ENCODE results near the gene ITGAD. TPM values are rescaled to one million over a fixed set of nuclear protein-coding genes. Genes with fewer than 3 reads are reported as not detected.

Gene ITGAD
- total and polyA plus RNA-seq, 2 of the 8 experiments (the other 6 are each of a cell fraction or from before 2014, with no cell fraction given): 0.06 TPM; not detected in 1

GRCh38 chr16:31404353-31405064 lies 11.4 kb downstream of the ITGAD start:
- H3K9me3 ChIP-seq (ENCODE audit: insufficient read depth in 2 of 2, low read depth in 1 of 2, low read length in 1 of 2): no peaks in the 10 kb centered on the region
- WGBS, 2 experiments (ENCODE audit: extremely low coverage in 1 of 2, insufficient coverage in 1 of 2, insufficient read length in 1 of 2, insufficient replicate concordance in 2 of 2, low coverage in 1 of 2, low lambda C conversion rate in 2 of 2, missing lambda C conversion rate in 1 of 2): 83% methylated on average over 8 of the region's 9 CpGs; no CpG with 5 or more reads in 1 of the 2 experiments
- no peak overlapping the region for H3K4me3 ChIP-seq (ENCODE audit: extremely low read depth in 1 of 4, insufficient read depth in 2 of 4, low read depth in 3 of 4, low read length in 4 of 4)
- no peak overlapping the region for H3K23ac ChIP-seq (ENCODE audit: insufficient read length)
- H2BK15ac ChIP-seq (ENCODE audit: low read length): no peak overlapping the region
- H4K20me1 ChIP-seq (replicated peaks in 1 of 2; ENCODE audit: control insufficient read depth in 1 of 2, insufficient read depth in 2 of 2, low read length in 2 of 2): no peaks in the 10 kb centered on the region
- no peaks in the 10 kb centered on the region for H3K79me2 ChIP-seq (ENCODE audit: control insufficient read depth in 1 of 2, insufficient read depth in 2 of 2, low read length in 2 of 2)
- H2BK20ac ChIP-seq (ENCODE audit: low read length): no peak overlapping the region
- H3K14ac ChIP-seq (ENCODE audit: insufficient read length): no peak overlapping the region
- H3K27me3 ChIP-seq (replicated peaks in 1 of 4; ENCODE audit: control insufficient read depth in 3 of 4, extremely low read depth in 1 of 4, insufficient read depth in 3 of 4, low read length in 3 of 4): no peaks in the 10 kb centered on the region
- CTCF ChIA-PET (ENCODE audit: partially characterized antibody): interaction anchor here (0.8 kb wide), 1 partner anchor 14 kb away, joined by 4 read pairs; no protein-coding TSS in a partner anchor
- no peaks in the 10 kb centered on the region for H3K4me1 ChIP-seq (replicated peaks in 1 of 4; ENCODE audit: control insufficient read depth in 3 of 4, insufficient read depth in 4 of 4, low read length in 3 of 4)
- H4K91ac ChIP-seq (replicated peaks; ENCODE audit: insufficient read length, low read length): no peak overlapping the region
- H2AK5ac ChIP-seq (ENCODE audit: low read depth, low read length): no peak overlapping the region
- no peak overlapping the region for H3K4me2 ChIP-seq (ENCODE audit: insufficient read depth in 1 of 2, low read depth in 2 of 2, low read length in 2 of 2)
- H2BK5ac ChIP-seq (ENCODE audit: low read depth, low read length): no peak overlapping the region
- no peak for FAIRE-seq
- no peaks in the 10 kb centered on the region for H3K23me2 ChIP-seq (ENCODE audit: low read depth, low read length)
- H4K8ac ChIP-seq (ENCODE audit: extremely low read depth, insufficient read depth, low read length): no peak overlapping the region
- no peak overlapping the region for H3K4ac ChIP-seq (replicated peaks; ENCODE audit: insufficient read length, low read depth, low read length)
- H3K27ac ChIP-seq (ENCODE audit: low read depth, low read length): no peak overlapping the region
- no peak for DNase-seq (ENCODE audit: low read depth in 1 of 2, low spot score in 2 of 2)
- no peaks in the 10 kb centered on the region for H3K36me3 ChIP-seq (ENCODE audit: control insufficient read depth in 2 of 4, insufficient read depth in 4 of 4, low read length in 3 of 4)
- H2BK12ac ChIP-seq (ENCODE audit: low read depth, low read length): no peak overlapping the region
- no peak overlapping the region for H4K5ac ChIP-seq (ENCODE audit: insufficient read length, low read depth, low read length)
- H3K9ac ChIP-seq (replicated peaks in 1 of 4; ENCODE audit: extremely low read depth in 1 of 4, low read depth in 3 of 4, low read length in 3 of 4): no peak overlapping the region
- H2AFZ ChIP-seq (ENCODE audit: low read length): no peak overlapping the region; the same call in 1 of the 2 replicates
- POLR2A ChIA-PET (ENCODE audit: partially characterized antibody): no interaction called here
- H3K18ac ChIP-seq (ENCODE audit: extremely low read depth, low read length): no peak overlapping the region
- no peak overlapping the region for H3K56ac ChIP-seq (replicated peaks; ENCODE audit: insufficient read length, low read depth, low read length)
- no peaks in the 10 kb centered on the region for H3K79me1 ChIP-seq (ENCODE audit: low read depth, low read length)
- no peak overlapping the region for H2BK120ac ChIP-seq (replicated peaks; ENCODE audit: low read depth, low read length)
- TF ChIP-seq YY1 (IDR thresholded peaks at IDR 0.05; ENCODE audit: low read depth, low read length): no peak
- TF ChIP-seq SIX5 (IDR thresholded peaks at IDR 0.05; ENCODE audit: low read depth, low read length): no peak
- TF ChIP-seq SIRT6 (IDR thresholded peaks at IDR 0.05; ENCODE audit: low read length): no peak
- TF ChIP-seq CHD2 (IDR thresholded peaks at IDR 0.05; ENCODE audit: low read length): no peak
- no peak for TF ChIP-seq TAF7 (optimal IDR thresholded peaks at IDR 0.05; ENCODE audit: borderline replicate concordance, low read depth, low read length)
- TF ChIP-seq KDM1A (IDR thresholded peaks at IDR 0.05; ENCODE audit: borderline replicate concordance, low read length): no peak
- TF ChIP-seq SUZ12 (IDR thresholded peaks at IDR 0.05; ENCODE audit: low read length): no peak
- TF ChIP-seq NRF1 (IDR thresholded peaks at IDR 0.05; ENCODE audit: low read depth, low read length): no peak
- no peak for TF ChIP-seq FOSL1 (IDR thresholded peaks at IDR 0.05; ENCODE audit: insufficient read depth, low read depth, low read length)

All from H1 (cell line).